ENCODE results near the gene NDUFA6.
"Not testable (repeated sequence)": the region's sequence is repeated elsewhere in the genome, so short reads cannot be mapped to it uniquely, and the experiment has no call there.

Gene NDUFA6

DNA sequence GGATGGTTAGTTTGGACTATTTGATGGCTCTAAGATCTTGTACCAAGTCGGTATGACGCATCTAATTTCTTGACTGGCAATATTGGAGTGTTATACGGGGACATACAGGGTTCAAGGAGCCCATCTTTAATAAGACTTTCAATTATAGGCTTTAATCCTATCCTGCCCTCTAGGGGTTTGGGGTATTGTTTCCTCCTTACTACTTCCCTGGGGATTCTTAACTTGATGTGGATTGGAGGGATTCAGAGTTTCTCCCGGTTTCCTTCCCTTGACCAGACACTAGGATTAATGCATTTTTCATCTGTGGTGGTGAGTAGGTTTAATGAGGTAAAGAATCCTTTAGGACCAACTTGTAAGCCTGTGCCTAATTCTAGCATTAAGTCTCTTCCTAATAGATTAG lies 21.2 kb upstream of the NDUFA6 start:
- DNase-seq: no peak

DNA sequence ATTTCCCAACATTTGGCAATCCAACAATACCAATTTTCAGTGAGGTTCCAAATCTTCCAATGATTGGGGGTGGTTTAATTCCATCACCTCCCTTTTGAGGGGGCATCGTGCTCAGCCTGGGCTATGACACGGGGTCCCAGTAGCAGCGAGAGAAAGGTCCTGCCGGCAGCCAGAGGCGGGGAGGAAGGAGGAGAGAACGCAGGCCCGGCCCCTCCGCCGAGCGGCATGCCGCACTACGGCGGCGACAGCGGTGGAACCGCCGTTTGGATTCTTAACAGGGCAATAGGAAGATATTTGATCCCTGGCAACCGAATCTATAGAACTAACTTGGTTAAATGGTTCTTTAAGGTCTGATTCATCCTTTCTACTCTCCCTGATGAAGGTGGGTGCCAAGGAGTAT lies 18.3 kb upstream of the NDUFA6 start:
- no peak for DNase-seq

DNA sequence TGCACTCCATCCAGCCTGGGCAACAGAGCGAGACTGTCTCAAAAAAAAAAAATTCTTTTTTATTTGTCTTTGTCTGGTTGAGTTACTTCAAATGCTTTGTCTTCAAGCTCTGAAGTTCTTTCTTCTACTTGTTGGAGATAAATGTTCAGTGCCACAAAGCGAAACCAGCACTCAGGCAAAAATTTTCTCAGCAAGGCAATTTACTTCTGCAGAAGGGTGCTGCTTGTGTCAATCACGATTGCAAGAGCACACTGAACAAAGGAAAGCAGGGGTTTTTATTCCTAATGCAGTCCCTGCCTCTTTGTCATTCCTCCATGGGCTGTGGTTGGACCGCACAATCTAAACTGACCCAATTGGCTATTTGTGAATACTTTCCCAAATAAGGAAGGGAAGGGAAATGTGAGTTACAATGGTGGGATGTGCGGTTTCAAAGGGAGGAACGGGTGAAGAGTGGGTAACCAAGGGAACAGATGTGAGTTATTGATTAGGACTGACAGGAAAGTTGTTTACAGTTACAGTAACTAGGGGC lies 13.8 kb upstream of the NDUFA6 start:
- not testable (repeated sequence) for DNase-seq

DNA sequence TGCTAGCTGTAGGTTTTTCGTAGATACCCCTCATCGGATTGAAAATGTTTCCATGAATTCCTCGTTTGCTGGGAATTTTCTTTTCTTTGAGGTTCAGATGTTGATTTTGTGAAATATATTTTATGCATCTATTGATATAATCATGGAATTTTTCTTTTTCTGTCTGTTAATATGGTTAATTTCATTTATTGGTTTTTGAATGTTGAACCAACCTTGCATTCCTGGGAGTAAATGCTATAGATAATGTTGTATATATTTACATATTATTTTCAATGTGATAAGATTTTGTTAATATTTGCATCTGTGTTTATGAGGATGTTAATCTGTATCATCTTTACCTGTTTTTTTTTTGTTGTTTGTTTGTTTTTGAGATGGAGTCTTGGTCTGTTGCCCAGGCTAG lies 10.6 kb upstream of the NDUFA6 start:
- DNase-seq: no peak

DNA sequence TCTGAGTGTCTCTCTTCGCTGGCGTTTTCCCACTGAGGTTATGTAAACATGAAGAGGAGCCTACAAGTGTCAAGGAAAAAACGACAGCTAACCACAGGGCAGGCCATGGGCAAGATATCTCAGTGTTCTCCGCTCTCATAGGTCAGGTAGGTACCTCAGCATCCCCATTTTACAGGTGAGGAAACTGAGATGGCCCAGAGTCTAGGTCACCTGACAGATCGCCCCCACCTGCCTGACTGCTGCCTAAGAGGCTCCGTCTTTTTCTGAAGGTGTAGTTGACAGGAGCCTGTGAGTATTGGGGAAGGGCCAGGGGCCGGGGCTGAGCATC lies 847 bp upstream of the NDUFA6 start:
- DNase-seq: peak; percentile 0

DNA sequence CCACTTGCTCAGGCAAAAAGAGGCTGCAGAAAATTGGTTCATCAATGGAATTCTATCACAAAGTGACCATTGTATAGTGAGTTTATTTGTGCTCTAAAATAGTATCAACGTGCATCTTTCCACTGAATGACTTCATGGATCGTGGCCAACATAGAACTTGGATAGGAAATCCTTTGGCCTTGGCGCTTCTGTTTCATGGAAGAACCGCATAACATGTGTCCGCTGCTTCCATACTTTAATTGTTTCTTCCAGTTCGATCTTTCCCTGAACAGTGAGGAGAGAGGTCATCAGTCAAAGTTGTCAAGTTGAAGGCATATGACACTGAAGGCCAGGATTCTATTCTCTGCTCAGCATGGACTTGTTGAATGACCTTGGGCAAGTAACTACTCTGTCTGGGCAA lies 4.5 kb downstream of the NDUFA6 start:
- DNase-seq: no peak

DNA sequence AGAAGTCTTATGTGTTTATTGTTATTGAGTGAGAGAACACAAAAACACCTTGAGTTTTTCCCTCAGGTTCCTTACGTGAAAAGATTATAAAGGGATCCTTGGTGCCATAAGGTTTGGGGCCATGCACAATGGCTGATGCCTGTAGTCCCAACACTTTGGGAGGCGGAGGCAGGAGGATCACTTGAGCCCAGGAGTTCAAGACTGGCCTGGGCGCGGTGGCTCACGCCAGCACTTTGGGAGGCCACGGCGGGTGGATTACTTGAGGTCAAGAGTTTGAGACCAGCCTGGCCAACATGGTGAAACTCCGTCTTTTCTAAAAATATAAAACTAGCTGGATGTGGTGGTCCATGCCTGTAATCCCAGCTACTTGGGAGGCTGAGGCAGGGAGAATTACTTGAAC lies 5.7 kb downstream of the NDUFA6 start:
- no peak for DNase-seq

DNA sequence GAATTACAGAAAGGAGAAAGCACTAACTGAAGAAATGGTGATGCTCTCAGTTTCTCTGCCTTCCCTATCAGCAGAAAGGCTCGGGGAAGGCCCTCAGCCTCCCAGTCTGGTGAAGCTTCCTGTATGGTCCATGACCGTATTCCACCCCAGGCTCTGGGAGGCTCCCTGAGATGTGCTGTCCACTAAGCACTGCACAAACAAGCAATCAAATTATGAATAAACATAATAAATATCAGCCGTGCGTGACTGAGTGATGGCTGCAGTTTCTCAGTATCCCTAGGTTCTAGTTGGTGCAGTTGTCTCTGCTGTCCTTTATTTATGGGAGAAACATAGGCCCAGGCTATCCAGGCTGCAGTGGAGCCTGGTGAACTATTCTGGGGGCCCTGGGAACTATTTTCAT lies 7.5 kb downstream of the NDUFA6 start:
- no peak for DNase-seq

DNA sequence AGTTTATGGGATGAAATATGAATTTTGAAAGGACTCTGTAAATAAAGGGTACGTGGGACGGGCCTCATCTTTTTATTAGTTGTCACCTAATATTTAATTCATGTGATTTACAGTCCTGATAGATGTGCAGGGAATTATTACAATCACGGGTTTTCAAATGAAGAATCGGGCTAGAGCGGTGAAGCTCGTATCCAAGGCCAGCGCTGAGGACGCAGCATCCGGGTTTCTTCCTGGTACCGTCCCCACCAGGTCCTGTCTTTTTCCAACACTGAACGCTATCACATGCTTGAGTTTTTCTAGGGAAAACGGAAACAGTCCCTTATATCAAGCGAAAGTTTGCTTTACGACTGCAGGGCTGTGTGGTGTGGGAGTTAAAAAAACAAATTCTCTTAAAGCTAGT lies 10.3 kb downstream of the NDUFA6 start:
- no peak for DNase-seq

DNA sequence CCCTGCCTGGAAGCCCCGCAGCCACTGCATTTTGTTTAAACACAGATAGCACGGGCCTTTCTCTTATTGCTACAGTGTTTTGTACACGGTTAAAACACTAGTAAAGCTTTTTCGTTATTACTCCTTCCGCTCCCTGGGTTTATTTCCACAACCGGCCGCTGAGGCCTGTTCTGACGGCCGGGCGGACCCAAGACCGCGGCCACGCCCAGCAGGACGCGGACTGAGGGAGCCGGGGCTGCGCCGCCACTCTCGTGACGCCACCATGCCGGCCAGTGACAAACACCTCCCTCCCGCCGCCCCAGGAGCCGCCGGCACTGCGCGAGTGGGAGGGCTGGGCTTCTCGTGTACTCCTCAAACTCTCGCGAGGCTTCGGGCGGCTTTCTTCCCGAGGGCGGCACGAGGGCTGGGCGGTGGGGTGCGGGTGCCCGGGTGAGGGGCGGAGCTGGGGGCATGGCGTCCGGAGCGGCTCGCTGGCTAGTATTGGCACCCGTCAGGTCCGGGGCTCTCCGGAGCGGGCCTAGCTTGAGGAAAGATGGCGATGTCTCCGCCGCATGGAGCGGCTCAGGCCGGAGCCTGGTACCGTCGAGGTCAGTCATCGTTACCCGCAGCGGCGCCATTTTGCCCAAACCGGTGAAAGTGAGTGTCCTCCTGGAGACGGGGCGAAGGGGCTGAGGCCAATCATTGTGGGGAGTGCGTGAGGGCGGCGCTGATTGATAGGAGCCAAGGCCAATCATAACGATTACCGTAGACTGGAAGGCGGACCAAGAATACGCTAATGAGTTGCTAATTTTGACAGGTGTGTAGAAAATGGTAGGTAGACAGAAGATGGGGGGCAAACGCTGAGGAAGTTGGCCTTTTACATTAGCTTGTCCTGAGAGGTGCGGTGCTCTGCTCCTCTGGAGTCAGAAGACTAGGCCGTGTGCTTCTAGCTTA lies 11.0 kb downstream of the NDUFA6 start, which contains the start of gene SMDT1:
TSS of gene SMDT1 (plus strand) at position 382 of the 933 bp plus-strand sequence. CDS start at position 451, 69 bp downstream.
- peak; percentile 91 for DNase-seq

DNA sequence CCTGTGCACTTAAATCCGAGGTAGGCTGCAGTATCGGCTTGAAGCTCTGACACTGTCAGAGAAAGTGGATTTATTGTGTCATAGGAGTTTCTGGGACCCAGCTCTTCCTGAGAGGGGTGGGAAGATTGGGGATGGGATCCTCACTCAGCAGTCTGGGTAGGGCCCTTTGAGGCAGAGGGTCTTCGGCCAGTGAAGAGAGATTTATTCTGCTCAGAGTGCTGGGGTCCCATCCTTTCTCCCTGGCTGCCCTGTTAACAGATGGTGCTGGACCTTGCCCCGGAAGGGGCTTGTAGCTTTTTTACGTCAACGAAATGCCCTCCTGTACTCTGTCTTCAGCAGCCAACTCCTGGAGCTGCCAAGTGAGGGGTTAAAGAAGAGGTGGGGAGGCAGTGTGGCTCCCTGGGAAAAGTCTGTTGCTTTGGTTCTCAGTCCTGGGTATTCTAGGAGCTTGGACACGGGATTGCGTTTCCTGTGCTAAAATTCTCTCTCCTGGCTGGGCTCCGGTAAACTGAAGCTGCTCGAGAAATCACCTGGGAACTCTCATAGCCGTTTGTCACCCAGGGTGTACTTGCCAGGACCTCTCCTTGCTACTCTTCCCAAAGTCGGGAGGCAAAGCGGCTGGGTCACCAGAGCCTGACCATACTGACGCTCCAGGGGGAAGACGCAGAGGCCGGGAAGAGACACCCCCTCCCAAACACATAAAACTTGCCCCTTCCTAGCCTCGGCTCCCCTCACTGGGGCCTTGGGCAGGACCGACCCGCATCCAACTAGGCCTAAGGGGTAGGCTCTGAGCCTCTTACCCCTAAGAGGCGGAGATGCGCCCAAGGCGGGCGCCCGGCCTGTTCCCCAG lies 11.9 kb downstream of the NDUFA6 start:
- DNase-seq: peak; percentile 12

DNA sequence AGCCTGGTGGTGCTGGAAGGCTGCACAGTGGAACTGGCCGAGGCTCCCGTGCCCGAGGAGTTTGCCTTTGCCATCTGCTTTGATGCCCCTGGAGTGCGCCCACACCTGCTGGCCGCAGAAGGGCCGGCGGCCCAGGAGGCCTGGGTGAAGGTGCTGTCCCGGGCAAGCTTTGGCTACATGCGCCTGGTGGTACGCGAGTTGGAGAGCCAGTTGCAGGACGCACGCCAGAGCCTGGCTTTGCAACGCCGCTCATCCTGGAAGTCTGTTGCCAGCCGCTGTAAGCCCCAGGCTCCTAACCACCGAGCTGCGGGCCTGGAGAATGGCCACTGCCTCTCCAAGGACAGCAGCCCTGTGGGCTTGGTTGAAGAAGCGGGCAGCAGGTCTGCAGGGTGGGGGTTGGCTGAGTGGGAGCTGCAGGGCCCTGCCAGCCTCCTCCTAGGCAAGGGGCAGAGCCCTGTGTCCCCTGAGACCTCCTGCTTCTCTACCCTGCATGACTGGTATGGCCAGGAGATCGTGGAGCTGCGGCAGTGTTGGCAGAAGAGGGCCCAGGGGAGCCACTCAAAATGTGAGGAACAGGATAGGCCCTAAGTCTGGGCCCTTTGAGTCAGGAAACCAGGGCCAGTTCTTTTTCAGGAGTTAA lies 13.0 kb downstream of the NDUFA6 start:
- no peak for DNase-seq

DNA sequence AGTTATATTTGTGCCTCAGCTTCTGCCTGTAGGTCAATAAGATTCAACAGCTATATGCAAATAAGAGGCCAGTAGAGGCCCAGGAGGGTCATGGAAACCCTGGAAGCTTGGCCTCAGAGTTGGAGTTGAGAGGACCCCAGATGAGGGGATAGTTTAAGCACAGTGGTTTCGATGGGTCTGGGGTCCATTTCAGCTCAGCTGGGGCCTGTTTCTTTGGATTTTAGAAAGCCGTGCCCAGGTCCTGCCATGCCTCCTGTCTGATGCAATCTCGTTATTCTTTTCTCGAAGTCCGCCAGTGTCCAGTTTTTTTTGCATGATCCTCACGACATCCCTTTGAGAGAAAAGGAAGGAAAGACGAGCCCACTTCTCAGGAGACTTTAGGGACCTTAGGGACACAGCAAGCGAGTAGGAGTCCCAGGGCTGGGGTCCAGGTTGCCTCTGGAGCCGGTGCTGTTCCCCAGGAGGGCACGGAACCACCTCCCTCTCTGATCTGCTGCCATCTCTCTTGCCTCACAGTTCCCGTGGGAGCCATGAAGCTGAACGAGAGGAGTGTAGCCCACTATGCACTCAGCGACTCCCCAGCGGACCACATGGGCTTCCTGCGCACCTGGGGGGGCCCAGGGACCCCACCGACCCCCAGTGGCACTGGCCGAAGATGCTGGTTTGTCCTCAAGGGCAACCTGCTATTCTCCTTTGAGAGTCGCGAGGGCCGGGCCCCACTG lies 13.6 kb downstream of the NDUFA6 start:
- DNase-seq: no peak

DNA sequence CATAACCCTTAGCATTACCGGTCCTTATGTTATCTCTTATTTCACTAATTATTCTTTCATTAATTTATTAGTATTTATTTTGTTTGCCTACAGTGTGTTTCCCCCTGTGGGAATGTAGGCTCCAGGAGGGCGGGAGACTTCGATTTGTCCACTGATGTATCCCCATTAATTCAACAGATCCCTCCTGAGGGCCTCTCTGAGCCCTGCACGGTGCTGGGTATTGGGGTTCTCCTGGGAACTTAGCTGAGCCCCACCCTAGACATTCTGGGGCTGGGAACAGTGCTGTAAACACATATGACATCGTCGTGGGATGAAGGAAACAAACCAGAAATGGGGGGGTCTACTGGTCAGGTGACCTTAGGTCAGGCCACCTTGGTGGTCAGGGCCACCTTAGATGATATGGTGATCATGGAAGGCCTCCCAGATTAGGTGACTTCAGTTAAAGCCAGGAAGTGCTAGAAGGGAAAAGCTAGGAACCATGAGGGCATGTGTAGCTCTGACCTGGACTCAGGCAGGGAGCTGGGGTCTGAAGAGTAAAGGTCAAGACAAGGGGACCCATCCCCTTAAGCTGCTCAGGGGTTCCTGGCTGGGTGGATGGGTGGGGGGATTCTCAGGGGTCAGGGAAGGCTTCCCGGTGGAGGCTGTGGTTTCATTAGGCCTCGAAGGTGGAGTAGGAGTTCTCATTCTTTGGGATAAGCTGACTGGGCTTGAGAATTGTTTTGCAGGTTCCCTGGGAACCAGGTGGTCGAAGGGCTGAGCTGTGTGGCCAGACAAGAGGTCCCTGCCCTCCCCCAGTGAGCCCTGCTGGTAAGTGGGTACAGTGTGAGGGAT lies 15.5 kb downstream of the NDUFA6 start:
- DNase-seq: no peak

DNA sequence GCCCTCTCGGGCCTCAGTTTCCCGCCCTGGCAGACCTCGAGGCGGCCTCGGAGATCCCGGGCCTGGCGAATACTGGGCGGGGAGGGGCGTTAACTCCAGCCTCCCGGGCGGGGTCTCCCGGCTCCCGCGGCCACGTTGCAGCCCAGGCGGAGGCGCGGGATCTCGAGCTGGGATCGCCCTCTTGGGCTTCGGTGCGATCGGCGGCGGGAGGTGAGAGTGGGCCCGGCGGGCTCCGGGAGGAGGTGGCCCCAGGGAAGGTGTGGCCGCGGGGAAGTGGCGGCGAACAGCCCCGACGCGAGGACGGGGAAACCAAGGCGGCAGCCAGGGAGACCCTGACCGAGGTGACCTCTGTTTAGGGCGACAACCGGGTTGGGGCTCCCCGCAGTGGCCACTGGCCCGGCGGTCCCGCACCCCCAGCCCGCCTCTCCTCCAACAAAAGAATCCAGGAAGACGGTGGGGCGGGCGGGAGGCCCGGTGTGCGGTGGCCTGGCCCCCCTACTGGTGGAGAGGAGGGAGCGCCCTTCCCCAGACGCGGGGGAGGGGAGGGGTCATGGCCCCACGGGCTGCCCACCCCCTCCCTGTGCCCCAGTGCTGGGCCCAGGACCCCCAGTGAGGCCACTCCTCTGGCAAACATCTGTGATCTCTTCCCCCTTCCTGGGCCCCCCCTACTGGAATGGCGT lies 16.3 kb downstream of the NDUFA6 start, which contains the start of gene PHETA2:
TSS of gene PHETA2 (plus strand) at position 117 of the 680 bp plus-strand sequence. CDS start 3,046 bp downstream, outside the sequence.
- DNase-seq: no peak

DNA sequence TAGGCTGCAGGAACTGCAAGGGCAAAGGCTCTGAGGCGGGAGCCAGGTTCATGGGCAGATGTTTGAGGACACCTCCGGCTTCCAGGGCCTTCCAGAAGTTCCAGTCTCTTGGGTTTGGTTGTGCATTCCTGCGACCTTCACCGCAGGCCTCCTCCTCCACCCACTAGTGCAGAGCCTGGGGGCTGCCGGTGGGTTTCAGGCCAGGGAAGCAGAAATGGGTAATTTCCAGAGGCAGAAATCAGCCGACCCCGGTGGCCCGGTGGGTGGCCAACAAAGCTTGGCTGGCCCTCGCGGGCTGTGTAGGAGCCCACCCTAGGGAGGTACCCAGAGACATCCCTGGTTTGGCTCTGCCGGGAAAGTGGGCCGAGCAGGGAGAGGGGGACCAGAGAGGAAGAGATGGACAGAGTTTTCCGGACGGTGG lies 16.9 kb downstream of the NDUFA6 start:
- no peak for DNase-seq

DNA sequence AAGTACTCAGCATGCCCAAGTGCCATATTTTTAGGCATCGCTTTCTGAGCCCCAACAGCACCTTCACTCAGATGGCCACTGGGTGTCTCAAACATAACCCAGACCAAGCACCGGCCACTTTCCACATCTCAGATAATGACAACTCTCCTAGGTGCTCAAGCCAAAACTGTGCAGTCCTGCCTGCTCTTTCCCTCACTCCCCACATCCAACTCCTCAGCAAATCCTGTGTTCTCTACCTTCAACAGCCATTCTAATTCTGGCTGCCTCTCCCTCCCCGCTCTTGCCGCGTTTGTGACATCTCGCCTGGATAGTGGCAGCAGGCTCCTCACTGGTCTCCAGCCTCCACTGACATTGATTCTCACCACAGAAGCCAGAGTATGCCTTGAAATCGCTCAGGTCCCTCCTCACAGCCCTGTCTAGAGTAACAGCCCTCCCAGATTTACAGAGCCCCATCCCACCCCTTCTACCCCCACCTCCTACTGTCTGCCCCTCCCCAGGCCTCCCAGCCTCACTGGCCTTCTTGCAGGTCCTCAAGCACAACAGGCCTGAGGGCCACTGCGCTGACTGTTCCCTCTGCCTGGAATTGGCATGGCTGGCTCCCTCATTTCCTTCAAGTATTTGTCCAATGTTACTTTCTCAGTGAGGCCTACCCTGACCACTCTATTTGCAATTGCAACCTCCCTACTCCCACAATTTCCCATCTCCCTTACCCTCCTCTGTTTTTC lies 17.8 kb downstream of the NDUFA6 start:
- DNase-seq: no peak

DNA sequence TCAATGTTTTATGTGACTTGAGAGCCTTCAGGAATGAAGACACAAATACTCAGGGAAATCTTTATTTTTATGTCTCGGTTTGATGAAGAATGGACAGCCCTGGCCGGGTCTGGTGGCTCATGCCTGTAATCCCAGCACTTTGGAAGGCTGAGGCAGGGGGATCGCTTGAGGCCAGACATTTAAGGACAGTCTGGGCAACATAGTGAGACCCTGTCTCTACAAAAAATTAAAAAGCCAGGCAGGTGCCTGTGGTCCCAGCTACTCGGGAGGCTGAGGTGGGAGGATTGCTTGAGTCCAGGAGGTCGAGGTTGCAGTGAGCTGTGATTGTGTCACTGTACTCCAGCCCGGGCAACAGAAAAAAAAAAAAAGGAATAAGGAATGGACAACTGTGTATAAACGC lies 19.1 kb downstream of the NDUFA6 start:
- DNase-seq: not testable (repeated sequence)

DNA sequence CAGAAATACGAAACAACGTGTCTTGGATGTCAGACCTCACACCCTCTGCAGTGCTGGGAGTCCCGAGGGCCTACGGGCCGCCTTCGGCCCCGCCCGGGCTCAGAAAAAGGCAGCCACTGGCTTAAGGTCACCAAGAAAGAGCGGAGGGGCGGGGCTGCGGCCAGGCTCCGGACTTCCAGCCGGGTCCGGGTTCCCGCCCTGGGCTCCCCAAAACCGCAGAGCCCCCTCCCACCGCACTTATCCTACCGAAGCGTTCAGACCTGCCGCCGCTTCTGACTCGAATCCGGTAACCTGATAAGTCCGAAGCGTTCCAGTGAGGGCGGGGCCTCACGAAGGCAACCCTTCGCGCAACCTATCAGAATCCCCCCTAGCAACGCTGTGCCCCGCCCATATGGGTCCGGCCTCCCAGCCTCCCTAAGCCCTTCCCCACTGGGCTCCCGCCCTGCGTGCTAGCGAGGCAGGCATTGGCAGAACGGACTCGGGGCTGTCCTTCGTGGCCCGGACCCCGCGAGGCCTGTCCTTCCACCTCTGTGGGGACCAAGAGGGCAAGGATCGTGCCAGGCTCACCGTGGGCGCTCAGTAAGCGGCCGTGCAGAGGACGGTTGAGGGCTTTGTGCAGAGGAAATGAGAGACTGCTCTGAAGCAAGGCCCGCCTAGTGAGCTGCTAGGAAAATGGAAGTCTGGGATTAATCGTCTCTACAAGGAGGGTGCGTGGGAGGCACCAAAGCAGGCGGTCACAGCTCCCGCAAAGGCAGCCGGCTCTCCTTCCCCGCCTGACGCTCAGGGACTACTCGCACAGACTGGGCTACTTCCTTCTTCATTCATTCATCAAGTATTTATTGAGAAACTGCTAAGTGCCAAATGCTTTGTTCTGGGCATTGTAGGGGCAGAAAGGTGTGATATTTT lies 19.8 kb downstream of the NDUFA6 start, which contains the start of gene NAGA:
TSS of gene NAGA (minus strand) at position 296 of the 906 bp plus-strand sequence. CDS start 515 bp downstream, outside the sequence.
- DNase-seq: peak; percentile 85

Data from SHP77 treated with DMSO at 0.1 percent for 48 hours (cell line).